Stimulated activated CD8-positive, alpha-beta memory T cell treated with anti-CD3 and anti-CD28 coated beads, Interleukin-7, amount 100 ng/mL, for 48 hours (primary cell): Measurements from ENCODE around the gene ERH.
"Not testable (repeated sequence)": the region's sequence is repeated elsewhere in the genome, so short reads cannot be mapped to it uniquely, and the experiment has no call there.

Experiments used
- DNase-seq, 2 donors: peaks; one replicate each; pipeline ENCODE4 v3.0.0-alpha.2; 2020; ENCODE audit warnings: low read depth in 1 of 2; ENCODE audit errors: extremely low read depth in 1 of 2

The ERH gene

GRCh38 chr14:69398053-69398817 is at the start of gene ERH, which contains the start of gene SLC39A9:
ERH (minus strand) TSS chr14:69398299; CDS start chr14:69398233, 66 bp downstream.
SLC39A9 (plus strand) TSS chr14:69398692; CDS start chr14:69399370, 678 bp downstream.
- peak; percentile 67 to 90 for DNase-seq

- no peak for DNase-seq
These were observed 45.3 kb upstream of the ERH start for GRCh38 chr14:69443296-69443805.

- no peak for DNase-seq
These were observed 43.8 kb upstream of the ERH start for GRCh38 chr14:69441948-69442347.

GRCh38 chr14:69439521-69440270 is 41.6 kb upstream of the ERH start:
- DNase-seq, result no peak

GRCh38 chr14:69432364-69432763 is 34.3 kb upstream of the ERH start:
- no peak for DNase-seq

- no peak for DNase-seq
These were observed 32.3 kb upstream of the ERH start for GRCh38 chr14:69430306-69430939.

GRCh38 chr14:69429643-69430042 is 31.5 kb upstream of the ERH start:
- DNase-seq, result no peak

- DNase-seq, result no peak
These were observed 30.3 kb upstream of the ERH start for GRCh38 chr14:69428289-69428998.

- no peak for DNase-seq
These were observed 29.5 kb upstream of the ERH start for GRCh38 chr14:69427596-69427995.

GRCh38 chr14:69424149-69424923 is 26.2 kb upstream of the ERH start:
- no peak for DNase-seq

GRCh38 chr14:69423279-69423678 is 25.2 kb upstream of the ERH start:
- DNase-seq, result no peak

GRCh38 chr14:69416087-69416486 is 18.0 kb upstream of the ERH start:
- not testable (repeated sequence) for DNase-seq

- DNase-seq, result no peak
These were observed 15.4 kb upstream of the ERH start for GRCh38 chr14:69413483-69413882.

GRCh38 chr14:69408331-69408960 is 10.3 kb upstream of the ERH start:
- no peak for DNase-seq

GRCh38 chr14:69405762-69406161 is 7.7 kb upstream of the ERH start:
- no peak for DNase-seq

GRCh38 chr14:69404883-69405282 is 6.8 kb upstream of the ERH start:
- no peak for DNase-seq

- DNase-seq, result no peak
These were observed 6.4 kb upstream of the ERH start for GRCh38 chr14:69404478-69404877.

- no peak for DNase-seq
These were observed 3.7 kb upstream of the ERH start for GRCh38 chr14:69401841-69402240.

- no peak for DNase-seq
These were observed 2.1 kb upstream of the ERH start for GRCh38 chr14:69400154-69400553.

GRCh38 chr14:69399750-69400149 is 1.7 kb upstream of the ERH start:
- DNase-seq, result no peak
